HEK293 (cell line): ENCODE data around the gene ARHGAP11A.
A peak's percentile ranks its signal among the peaks of the same experiment; 100 is the strongest.

Source experiments
- CTCF ChIA-PET: fragments of 350-600 bp; formaldehyde crosslinking; extraction: SDS; loops from one replicate; lab custom pipeline; 2021; ENCODE audit warnings: antibody characterized with exemption; lab: Yijun Ruan, JAX
- POLR2A ChIA-PET: fragments of 300-600 bp; formaldehyde crosslinking; extraction: SDS; loops from one replicate; lab custom pipeline; 2020; ENCODE audit warnings: antibody characterized with exemption, inconsistent platforms; lab: Yijun Ruan, JAX
- H3K27ac ChIP-seq: fragments of 200-500 bp; sonication (Bioruptor generic); 2 replicates; pipeline ENCODE4 v1.5.1; 2014; ENCODE audit warnings: low read depth, low read length, control low read depth, inconsistent platforms; ENCODE audit errors: extremely low read depth
- H3K36me3 ChIP-seq, 2 experiments: fragments of 200-500 bp in 1 of 2; sonication (Bioruptor generic) in 1 of 2; 1 replicate in 1 of 2; 2 replicates in 1 of 2; pipeline ENCODE4 v1.5.1; 2014 to 2017; ENCODE audit warnings: inconsistent platforms in 2 of 2, low read length in 2 of 2; ENCODE audit not compliant: control insufficient read depth in 2 of 2, insufficient read depth in 1 of 2
- H3K4me1 ChIP-seq: fragments of 200-500 bp; sonication (Bioruptor generic); 2 replicates; pipeline ENCODE4 v1.5.1; 2014; ENCODE audit warnings: mild to moderate bottlenecking, low read length, inconsistent platforms; ENCODE audit not compliant: control insufficient read depth, insufficient read depth
- H3K4me3 ChIP-seq: 2 replicates; pipeline ENCODE4 v1.5.1; 2011; ENCODE audit warnings: low read depth, mild to moderate bottlenecking, control low read depth, low read length, moderate library complexity
- H3K9me3 ChIP-seq: fragments of 200-500 bp; sonication (Bioruptor generic); 2 replicates; pipeline ENCODE4 v1.5.1; 2014; ENCODE audit warnings: low read depth, low read length, inconsistent platforms; ENCODE audit not compliant: control insufficient read depth, insufficient read depth
- CTCF ChIP-seq: fragments of 450-650 bp; formaldehyde crosslinking; IDR thresholded peaks from 2 replicates; pipeline ENCODE4 v1.5.1; 2016; ENCODE audit warnings: missing biosample characterization, missing genetic modification characterization
- GLIS1 ChIP-seq: fragments of 450-650 bp; formaldehyde crosslinking; IDR thresholded peaks from 2 replicates; pipeline ENCODE4 v1.5.1; 2016; ENCODE audit warnings: missing biosample characterization, missing genetic modification characterization
- PRDM1 ChIP-seq: fragments of 450-650 bp; formaldehyde crosslinking; IDR thresholded peaks from 2 replicates; pipeline ENCODE4; 2016; ENCODE audit warnings: missing biosample characterization, missing genetic modification characterization
- PRDM10 ChIP-seq: fragments of 450-650 bp; formaldehyde crosslinking; IDR thresholded peaks from 2 replicates; pipeline ENCODE4 v1.5.1; 2016; ENCODE audit warnings: missing biosample characterization, missing genetic modification characterization
- PRDM4 ChIP-seq: fragments of 450-650 bp; formaldehyde crosslinking; IDR thresholded peaks from 2 replicates; pipeline ENCODE4 v1.5.1; 2017; ENCODE audit warnings: missing biosample characterization, missing genetic modification characterization
- RBAK ChIP-seq: fragments of 450-650 bp; formaldehyde crosslinking; IDR thresholded peaks from 2 replicates; pipeline ENCODE4 v1.5.1; 2016; ENCODE audit warnings: missing biosample characterization, missing genetic modification characterization
- TCF7L2 ChIP-seq: IDR thresholded peaks from 2 replicates; pipeline ENCODE4 v1.6.1; 2011; ENCODE audit warnings: low read depth, mild to moderate bottlenecking, inconsistent platforms, low read length, moderate library complexity, borderline replicate concordance
- ZBTB1 ChIP-seq: fragments of 450-650 bp; formaldehyde crosslinking; IDR thresholded peaks from 2 replicates; pipeline ENCODE4 v1.5.1; 2016; ENCODE audit warnings: missing biosample characterization, missing genetic modification characterization
- ZBTB10 ChIP-seq: fragments of 450-650 bp; formaldehyde crosslinking; IDR thresholded peaks from 2 replicates; pipeline ENCODE4 v1.5.1; 2016; ENCODE audit warnings: missing biosample characterization, missing genetic modification characterization
- ZBTB7A ChIP-seq: fragments of 450-650 bp; formaldehyde crosslinking; IDR thresholded peaks from 2 replicates; pipeline ENCODE4 v1.5.1; 2016; ENCODE audit warnings: low read depth, missing biosample characterization, missing genetic modification characterization
- ZNF10 ChIP-seq: fragments of 450-650 bp; formaldehyde crosslinking; IDR thresholded peaks from 2 replicates; pipeline ENCODE4 v1.5.1; 2017; ENCODE audit warnings: missing biosample characterization, missing genetic modification characterization
- ZNF140 ChIP-seq: fragments of 450-650 bp; formaldehyde crosslinking; IDR thresholded peaks from 2 replicates; pipeline ENCODE4 v1.5.1; 2016; ENCODE audit warnings: missing biosample characterization, missing genetic modification characterization
- ZNF202 ChIP-seq: fragments of 450-650 bp; formaldehyde crosslinking; IDR thresholded peaks from 2 replicates; pipeline ENCODE4 v1.5.1; 2016; ENCODE audit warnings: missing biosample characterization, missing genetic modification characterization, borderline replicate concordance
- ZNF280C ChIP-seq: fragments of 450-650 bp; formaldehyde crosslinking; IDR thresholded peaks from 2 replicates; pipeline ENCODE4 v1.5.1; 2016; ENCODE audit warnings: missing biosample characterization, missing genetic modification characterization
- ZNF558 ChIP-seq: fragments of 450-650 bp; formaldehyde crosslinking; IDR thresholded peaks from 2 replicates; pipeline ENCODE4 v1.5.1; 2016; ENCODE audit warnings: missing biosample characterization, missing genetic modification characterization
- ZNF830 ChIP-seq: fragments of 450-650 bp; IDR thresholded peaks from 2 replicates; pipeline ENCODE4 v1.5.0; 2018; ENCODE audit warnings: missing biosample characterization, missing genetic modification characterization, low read depth, mild to moderate bottlenecking, moderate library complexity

The ARHGAP11A gene

GRCh38 chr15:32682977-32683630, 67.8 kb downstream of the ARHGAP11A start:
- no peaks in the 10 kb centered on the region for H3K36me3 ChIP-seq
- POLR2A ChIA-PET, result no interaction called here
- no peak overlapping the region for H3K27ac ChIP-seq
- TF ChIP-seq GLIS1 (tag by site-specific recombination) (no peak), PRDM4 (tag by site-specific recombination) (no peak), ZNF558 (tag by site-specific recombination) (no peak), CTCF (tag by site-specific recombination) (no peak), ZNF10 (tag by site-specific recombination) (no peak), ZBTB7A (tag by site-specific recombination) (no peak), PRDM1 (tag by site-specific recombination) (no peak), ZNF202 (tag by site-specific recombination) (no peak), ZBTB1 (no peak)
- TF ChIP-seq, all 188 proteins: peak for 0
- H3K4me3 ChIP-seq, result no peak overlapping the region
- CTCF ChIA-PET, result interaction anchor here (0.6 to 2.2 kb wide), 4 partner anchors 14 to 340 kb away, joined by 3 to 7 read pairs (median 4); no protein-coding TSS in a partner anchor
- H3K4me1 ChIP-seq, result no peaks in the 10 kb centered on the region
- H3K9me3 ChIP-seq, result no peaks in the 10 kb centered on the region

- Histone ChIP-seq H3K36me3 (no peaks in the 10 kb centered on the region), H3K9me3 (no peaks in the 10 kb centered on the region), H3K27ac (no peak overlapping the region), H3K4me3 (no peak overlapping the region), H3K4me1 (no peaks in the 10 kb centered on the region)
- ChIA-PET CTCF (interaction anchor here (2.2 kb wide), 1 partner anchor 22 kb away, joined by 7 read pairs; no protein-coding TSS in a partner anchor), POLR2A (no interaction called here)
- peak; percentile 53 for TF ChIP-seq PRDM10 (tag by site-specific recombination)
- no peak for TF ChIP-seq TCF7L2
- TF ChIP-seq ZNF140 (tag by site-specific recombination), result no peak
Observed at GRCh38 chr15:32683906-32684584, 68.7 kb downstream of the ARHGAP11A start.

- CTCF ChIA-PET, result no interaction called here
- Histone ChIP-seq H3K4me1 (0 out of 2 replicates have a peak, but pooled peaks cover 2% of the 10 kb centered on the region), H3K27ac (no peak overlapping the region), H3K9me3 (no peaks in the 10 kb centered on the region), H3K4me3 (no peak overlapping the region), H3K36me3 (no peaks in the 10 kb centered on the region)
- POLR2A ChIA-PET, result no interaction called here
- TF ChIP-seq ZBTB10 (no peak), RBAK (tag by site-specific recombination) (no peak), ZNF830 (no peak), ZNF280C (tag by site-specific recombination) (no peak)
Observed at GRCh38 chr15:32685576-32685975, 70.3 kb downstream of the ARHGAP11A start.
